Hair follicle dermal papilla cell (primary cell): ENCODE results near the gene VWA5B2. TPM values are rescaled to one million over a fixed set of nuclear protein-coding genes. Genes with fewer than 3 reads are reported as not detected.

Experiments
- small RNA-seq: library from RNA; depleted of rRNA; stranded (forward); fragments of <200 nt; gene quantifications from one replicate; pipeline ENCODE3, GENCODE V24; 2012
- total RNA-seq: library from RNA; depleted of rRNA; stranded (reverse); fragments of >200 nt; gene quantifications from 2 replicates; pipeline ENCODE4 v1.2.3, GENCODE V29; 2012

The VWA5B2 gene
- not detected in 2 replicates for total RNA-seq

DNA sequence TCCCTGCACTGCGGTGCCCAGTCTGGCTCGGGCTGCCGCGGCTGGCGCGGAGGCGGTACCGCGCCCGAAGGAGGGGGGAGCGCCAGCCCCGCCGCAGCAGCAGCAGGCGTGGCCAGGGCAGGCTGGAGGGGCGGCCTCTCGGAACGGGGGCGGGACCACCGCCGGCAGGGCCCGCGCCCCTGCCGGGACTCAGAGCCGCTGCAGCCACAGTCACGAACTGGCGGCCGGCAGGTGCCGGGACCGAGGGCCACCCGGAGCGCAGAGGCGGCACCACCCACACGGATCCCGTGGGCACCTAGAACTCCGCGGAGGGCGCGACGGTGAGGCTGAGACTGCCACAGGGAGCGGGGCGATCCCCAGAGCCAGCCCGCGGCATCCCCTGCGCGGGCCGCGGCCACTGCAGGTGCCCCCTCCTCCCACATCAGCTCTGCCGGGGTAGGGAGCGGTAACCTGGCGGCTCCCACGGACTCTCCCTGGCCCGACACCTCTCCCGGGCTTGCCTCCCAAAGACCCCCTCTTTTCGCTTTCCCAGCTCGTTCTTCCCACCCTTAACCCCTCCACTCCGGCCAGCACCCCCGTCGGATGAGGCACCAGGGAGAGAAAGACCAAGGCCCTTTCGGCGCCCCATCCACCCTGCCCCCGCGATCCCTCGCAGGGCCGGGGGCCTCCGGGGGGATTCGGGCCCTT, at the start of gene VWA5B2:
VWA5B2 (plus strand) TSS at position 192 of the 687 bp plus-strand sequence. CDS start 944 bp downstream, outside the sequence.

DNA sequence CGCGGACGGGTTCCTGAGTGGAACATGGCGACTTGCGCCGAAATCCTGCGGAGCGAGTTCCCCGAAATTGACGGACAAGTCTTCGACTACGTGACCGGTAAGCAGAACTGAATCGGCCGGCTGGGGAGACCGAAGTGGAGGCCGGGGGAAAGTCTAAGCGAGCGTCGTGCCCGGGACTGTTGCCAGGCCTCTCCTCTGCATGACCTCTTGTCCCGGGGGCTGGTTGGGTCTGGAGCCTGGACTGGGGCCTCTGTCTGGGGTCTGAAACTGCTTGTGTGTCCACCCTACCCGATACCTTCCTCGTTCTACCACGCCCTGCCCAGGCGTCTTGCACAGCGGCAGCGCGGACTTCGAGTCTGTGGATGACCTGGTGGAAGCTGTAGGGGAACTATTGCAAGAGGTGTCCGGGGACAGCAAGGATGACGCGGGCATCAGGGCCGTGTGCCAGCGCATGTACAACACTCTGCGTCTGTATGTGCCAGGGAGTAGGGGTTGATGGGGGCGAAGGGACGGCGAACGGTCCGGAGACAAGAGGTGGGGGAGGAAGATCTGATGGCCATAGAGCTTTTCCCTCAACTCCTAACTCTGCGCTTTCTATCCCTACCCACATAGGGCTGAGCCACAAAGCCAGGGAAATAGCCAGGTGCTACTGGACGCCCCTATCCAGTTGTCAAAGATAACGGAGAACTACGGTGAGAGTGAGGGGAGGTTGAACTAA, 43.0 kb upstream of the VWA5B2 start, which contains the start of gene ABCF3:
ABCF3 (plus strand) TSS at position 16 of the 718 bp plus-strand sequence; CDS start at position 25, 9 bp downstream.

DNA sequence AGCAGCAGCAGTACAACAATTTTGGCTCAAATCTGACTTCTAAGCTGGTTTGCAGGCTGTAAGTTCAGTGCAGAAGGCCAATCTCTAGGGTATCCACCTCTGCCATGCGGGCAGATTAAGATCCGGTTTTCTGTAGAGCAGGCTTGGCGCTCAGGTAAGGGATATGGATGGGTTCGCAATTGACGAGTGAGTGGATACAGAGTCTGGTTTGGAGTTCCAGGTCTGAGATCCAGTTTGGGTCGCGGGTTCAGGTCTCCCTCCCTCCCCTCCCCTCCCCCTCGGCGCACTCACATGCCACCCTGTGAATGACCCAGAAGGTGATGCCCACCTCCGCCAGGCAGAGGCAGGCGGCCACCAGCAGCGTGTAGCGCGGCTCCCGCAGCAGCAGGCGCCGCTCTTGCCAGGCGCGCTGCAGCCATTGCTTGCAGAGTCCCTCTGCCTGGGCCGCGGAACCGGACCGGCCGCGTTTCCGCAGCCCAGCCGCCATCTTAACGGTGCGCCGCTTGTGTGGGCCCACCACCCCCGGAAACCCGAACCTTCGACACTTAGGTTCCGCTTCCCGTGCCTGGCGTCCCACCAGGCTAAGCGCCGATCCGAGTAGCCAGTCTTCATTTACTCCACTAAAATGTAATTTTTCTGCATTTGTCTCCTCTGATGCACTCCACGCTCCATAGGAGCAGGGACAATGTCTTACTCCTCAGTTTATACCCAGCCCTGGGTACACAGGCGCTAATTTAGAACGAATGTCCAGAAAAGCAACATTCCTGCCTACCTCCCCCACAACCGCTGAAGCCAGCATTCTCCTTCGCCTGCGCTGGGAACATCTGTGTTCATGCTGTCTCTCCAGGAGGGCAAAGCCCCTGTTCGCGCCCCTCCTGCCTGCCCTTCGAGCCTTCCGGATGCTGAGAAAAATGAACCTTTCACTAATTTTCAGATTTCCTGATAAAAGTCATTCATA, 19.3 kb downstream of the VWA5B2 start, which contains the start of gene ALG3:
ALG3 (minus strand) TSS at position 509 of the 958 bp plus-strand sequence; CDS start at position 487, 22 bp downstream.

DNA sequence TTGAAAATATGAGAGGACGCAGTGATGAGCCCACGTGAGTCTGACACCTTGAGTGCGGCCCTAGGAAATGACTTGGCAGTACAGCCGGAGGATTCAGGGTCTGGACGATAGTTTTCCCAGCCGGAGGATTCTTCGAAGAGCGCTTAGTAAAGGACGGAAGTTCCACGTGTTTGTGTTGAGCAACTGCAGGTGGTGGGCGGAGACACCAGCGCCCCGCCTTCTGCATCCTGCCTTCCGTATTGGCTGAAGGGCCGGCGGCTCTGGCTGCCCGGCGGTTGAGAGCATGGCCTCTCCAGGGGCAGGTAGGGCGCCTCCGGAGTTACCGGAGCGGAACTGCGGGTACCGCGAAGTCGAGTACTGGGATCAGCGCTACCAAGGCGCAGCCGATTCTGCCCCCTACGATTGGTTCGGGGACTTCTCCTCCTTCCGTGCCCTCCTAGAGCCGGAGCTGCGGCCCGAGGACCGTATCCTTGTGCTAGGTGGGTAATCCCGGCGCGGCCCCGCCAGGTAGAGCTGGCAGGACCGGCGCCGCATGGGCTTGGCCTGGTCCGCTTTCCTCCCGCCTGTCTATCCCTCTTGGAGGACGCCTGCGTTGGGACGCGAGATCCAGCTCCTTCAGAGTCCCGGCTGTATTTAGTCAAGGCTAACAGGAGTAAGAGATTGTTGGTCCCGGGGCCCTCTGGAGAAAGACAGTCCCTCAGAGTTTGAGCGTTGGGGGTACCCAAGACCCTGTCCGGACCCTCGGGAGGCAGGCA, 20.2 kb downstream of the VWA5B2 start, which contains the start of gene EEF1AKMT4:
EEF1AKMT4 (plus strand) TSS at position 261 of the 755 bp plus-strand sequence; CDS start at position 284, 23 bp downstream.

DNA sequence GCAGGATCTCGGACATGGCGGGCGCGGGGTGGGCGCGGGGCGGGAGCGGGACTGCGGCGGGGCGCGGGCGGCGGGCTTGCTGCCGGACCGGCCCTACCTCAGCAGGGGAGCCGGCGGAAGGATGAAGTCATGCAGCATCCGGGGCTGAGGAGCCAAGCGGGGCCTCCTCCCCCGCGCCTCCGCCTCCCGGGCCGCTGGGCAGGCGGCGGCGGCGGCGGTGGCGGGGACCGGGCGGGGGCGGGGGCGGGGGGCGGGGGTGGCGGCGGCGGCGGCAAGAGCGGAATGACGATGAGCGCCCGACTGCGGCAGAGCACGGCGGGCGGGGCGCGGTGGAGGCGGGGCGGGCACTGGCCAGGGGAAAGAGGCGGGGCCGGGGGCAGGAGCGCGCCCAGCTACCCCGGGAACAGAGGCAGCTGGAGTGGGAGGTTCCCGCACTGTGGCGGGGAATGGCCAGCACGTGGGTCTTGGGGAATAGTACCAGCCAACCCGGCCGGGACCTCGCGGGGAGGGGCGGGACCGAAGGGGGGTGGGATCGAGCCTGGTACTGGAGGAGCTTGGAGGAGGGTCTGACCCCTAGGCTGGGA, 32.0 kb downstream of the VWA5B2 start, which contains the start of gene CAMK2N2:
CAMK2N2 (minus strand) TSS at position 284 of the 584 bp plus-strand sequence; CDS start at position 16, 268 bp downstream.

DNA sequence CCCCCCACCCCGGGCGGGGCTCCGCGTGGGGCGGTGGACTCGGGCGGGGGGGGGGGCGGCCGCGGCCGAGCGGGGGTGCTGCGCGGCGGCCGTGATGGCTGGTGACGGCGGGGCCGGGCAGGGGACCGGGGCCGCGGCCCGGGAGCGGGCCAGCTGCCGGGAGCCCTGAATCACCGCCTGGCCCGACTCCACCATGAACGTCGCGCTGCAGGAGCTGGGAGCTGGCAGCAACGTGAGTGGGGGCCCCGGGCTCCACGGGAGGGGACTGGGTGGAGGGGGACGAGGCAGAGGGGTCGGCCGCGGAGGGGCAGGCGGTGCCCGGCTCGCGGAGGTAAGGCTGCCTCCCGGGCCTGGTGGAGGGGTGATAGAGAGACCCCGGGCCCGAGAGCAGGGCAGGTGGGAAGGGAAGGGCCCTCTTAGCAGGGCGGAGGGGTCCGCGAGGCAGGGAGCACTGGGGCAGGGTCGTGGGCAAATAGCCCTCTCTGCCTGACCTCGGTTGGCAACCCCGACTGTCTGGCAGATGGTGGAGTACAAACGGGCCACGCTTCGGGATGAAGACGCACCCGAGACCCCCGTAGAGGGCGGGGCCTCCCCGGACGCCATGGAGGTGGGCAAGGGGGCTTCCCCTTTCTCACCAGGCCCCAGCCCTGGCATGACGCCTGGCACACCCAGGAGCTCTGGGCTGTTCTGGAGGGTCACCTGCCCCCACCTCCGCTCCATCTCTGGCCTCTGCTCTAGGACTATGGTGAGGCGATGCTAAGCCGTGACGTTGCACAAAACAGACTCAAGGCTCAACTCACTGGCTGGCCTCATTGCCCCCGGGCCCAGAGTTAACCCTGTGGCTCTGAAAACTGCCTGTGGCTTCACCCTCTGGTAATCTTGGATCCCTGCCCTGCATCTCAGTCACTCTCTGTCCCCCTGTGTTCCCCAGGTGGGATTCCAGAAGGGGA, 46.9 kb downstream of the VWA5B2 start, which contains the start of gene ECE2:
ECE2 (plus strand) TSS at position 62 of the 950 bp plus-strand sequence; CDS start at position 194, 132 bp downstream.

Small RNAs within 50 kb of the gene (small RNA-seq; reads per million reads assigned to genes)
- gene MIR1224, result not detected

Other genes with a start within 250 kb of the VWA5B2 start
- gene ABCC5, start 211.7 kb upstream of the VWA5B2 start, total RNA-seq, result 13.0 and 20.6 TPM in 2 replicates
- not detected in 2 replicates for gene HTR3D, start 197.8 kb upstream of the VWA5B2 start, total RNA-seq
- not detected in 2 replicates for gene HTR3C, start 176.5 kb upstream of the VWA5B2 start, total RNA-seq
- gene HTR3E, start 132.5 kb upstream of the VWA5B2 start, total RNA-seq, result not detected in 2 replicates
- gene EIF2B5, start 94.2 kb upstream of the VWA5B2 start, total RNA-seq, result 27.7 and 34.7 TPM in 2 replicates
- 38.9 and 48.4 TPM in 2 replicates for gene DVL3, start 74.2 kb upstream of the VWA5B2 start, total RNA-seq
- gene AP2M1, start 54.7 kb upstream of the VWA5B2 start, total RNA-seq, result 352 and 438 TPM in 2 replicates
- 43.1 and 51.6 TPM in 2 replicates for gene ABCF3, start 43.4 kb upstream of the VWA5B2 start, total RNA-seq
- 25.5 and 28.2 TPM in 2 replicates for gene ALG3, start 19.4 kb downstream of the VWA5B2 start, total RNA-seq
- gene EEF1AKMT4, start 20.1 kb downstream of the VWA5B2 start, total RNA-seq, result 4.7 TPM in 2 replicates
- 0.16 TPM in 1 of 2 replicates, not detected in the other for gene CAMK2N2, start 32.0 kb downstream of the VWA5B2 start, total RNA-seq
- gene ECE2, start 46.4 kb downstream of the VWA5B2 start, total RNA-seq, result not detected in 2 replicates
- 213 and 248 TPM in 2 replicates for gene PSMD2, start 69.7 kb downstream of the VWA5B2 start, total RNA-seq
- 274 and 300 TPM in 2 replicates for gene EIF4G1, start 85.0 kb downstream of the VWA5B2 start, total RNA-seq
- gene FAM131A, start 108.0 kb downstream of the VWA5B2 start, total RNA-seq, result 10.0 and 11.4 TPM in 2 replicates
- gene CLCN2, start 132.0 kb downstream of the VWA5B2 start, total RNA-seq, result 3.8 and 5.2 TPM in 2 replicates
- gene POLR2H, start 132.1 kb downstream of the VWA5B2 start, total RNA-seq, result 35.4 and 42.9 TPM in 2 replicates
- 0.12 TPM in 1 of 2 replicates, not detected in the other for gene THPO, start 148.6 kb downstream of the VWA5B2 start, total RNA-seq
- 0.36 and 0.65 TPM in 2 replicates for gene CHRD, start 150.5 kb downstream of the VWA5B2 start, total RNA-seq